HG02870 (cell line): ENCODE results near the gene ACADSB.

ENCODE experiments used
- ATAC-seq: cut with Tn5 transposase; IDR thresholded peaks from one replicate; pipeline ENCODE4 v1.9.1; 2021; ENCODE audit warnings: mild to moderate bottlenecking, moderate library complexity; ENCODE audit not compliant: unreplicated experiment

ACADSB gene

DNA sequence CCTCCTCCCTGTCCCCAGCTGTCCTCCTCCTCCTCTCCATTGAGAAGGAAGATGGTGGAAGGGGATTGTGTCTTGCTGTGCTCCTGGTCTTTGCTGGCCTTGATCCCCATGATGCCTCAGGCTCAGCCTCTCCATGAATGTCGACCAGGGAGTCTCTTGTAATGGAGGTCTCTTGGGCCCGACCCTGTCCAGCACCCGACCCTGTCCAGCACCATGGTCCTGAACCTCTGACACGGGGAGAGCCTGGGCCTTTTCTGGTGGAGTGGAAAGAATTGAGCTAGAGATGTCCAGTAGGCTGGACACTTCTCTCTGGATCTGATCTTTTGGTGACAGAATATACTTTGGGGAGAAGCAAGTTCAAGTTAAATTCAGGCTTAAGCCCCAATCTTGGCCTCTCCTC, 84.7 kb downstream of the ACADSB start:
- no peak for ATAC-seq

DNA sequence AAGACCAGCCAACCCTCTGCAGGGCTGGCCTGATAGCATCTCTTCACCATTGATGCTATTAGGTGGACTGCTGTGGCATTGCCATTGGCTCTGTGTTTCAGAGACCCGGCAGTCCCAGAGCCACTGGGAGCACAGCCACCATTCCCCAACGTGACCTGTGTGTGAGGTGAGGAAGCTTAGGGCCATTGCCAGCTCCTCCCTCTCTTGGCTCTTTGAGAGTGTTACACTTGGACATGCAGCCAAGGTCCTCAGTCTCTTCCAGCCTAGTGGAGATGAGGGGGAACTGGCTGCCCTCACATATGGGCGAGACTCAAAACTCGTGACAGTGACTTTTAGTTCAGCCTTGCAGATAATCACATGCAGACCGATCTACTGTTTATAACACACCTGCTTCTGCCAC, 87.6 kb downstream of the ACADSB start:
- ATAC-seq, result no peak

GRCh38 chr10:123097039-123097438, 88.2 kb downstream of the ACADSB start:
- no peak for ATAC-seq

GRCh38 chr10:123100030-123100762, 91.4 kb downstream of the ACADSB start:
- ATAC-seq, result no peak

- ATAC-seq, result no peak
Measured at GRCh38 chr10:123101872-123102271, 93.1 kb downstream of the ACADSB start.

DNA sequence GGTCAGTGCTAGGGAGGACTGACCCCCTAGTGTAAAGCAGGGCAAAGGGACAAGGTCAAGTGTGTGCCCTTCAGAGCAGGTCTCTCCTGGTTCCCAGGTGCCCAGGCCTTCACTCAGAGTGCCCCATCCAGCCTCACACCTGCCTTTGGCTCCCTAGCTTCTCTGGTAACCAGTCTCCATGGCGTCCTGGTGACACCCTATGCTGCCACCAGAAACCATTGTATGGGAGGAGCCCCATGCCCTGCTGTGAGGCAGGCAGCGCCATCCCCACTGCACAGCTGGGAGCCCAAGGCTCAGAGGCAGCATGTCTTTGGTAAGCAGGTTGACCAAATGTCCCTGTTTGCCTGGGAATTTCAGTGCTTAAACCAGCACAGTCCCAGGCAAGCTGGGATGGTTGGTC, 93.9 kb downstream of the ACADSB start:
- ATAC-seq, result no peak

DNA sequence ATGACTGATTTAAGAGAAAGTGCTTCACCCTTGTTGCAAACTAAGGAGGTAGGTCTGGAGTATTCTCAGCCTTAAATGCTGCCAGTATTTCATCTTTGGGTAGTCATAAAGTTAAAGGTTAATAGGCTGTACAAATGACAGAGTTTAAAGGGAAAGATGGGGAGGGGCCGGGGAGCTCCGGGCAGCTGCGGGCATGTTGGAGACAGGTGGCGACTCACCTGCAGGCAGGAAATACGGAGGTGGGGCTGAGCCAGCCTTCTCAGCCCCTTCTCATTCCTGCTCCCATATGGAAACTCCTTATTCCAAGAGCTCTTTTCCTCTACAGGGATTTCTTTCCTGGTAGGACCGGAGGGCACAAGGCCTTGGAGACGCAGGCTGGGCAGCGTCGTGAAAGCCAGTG, 95.1 kb downstream of the ACADSB start:
- ATAC-seq, result no peak
